HG02571 (cell line): ENCODE results near the gene PCDHB8.
"Not testable (repeated sequence)": the region's sequence is repeated elsewhere in the genome, so short reads cannot be mapped to it uniquely, and the experiment has no call there.

ENCODE experiments used
- ATAC-seq: cut with Tn5 transposase; IDR thresholded peaks from one replicate; pipeline ENCODE4 v1.9.1; 2021; ENCODE audit warnings: mild to moderate bottlenecking, moderate library complexity; ENCODE audit not compliant: unreplicated experiment

PCDHB8 gene

GRCh38 chr5:141184117-141184855, 6.7 kb downstream of the PCDHB8 start:
- ATAC-seq, result not testable (repeated sequence)

- ATAC-seq, result no peak
Observed at GRCh38 chr5:141186897-141187512, 9.4 kb downstream of the PCDHB8 start, which contains the start of gene PCDHB9. Gene PCDHB9 (plus strand): TSS chr5:141187161. CDS start chr5:141187319, 158 bp downstream.

GRCh38 chr5:141188682-141189081, 11.1 kb downstream of the PCDHB8 start:
- not testable (repeated sequence) for ATAC-seq

- ATAC-seq, result not testable (repeated sequence)
Observed at GRCh38 chr5:141189131-141189530, 11.5 kb downstream of the PCDHB8 start.

GRCh38 chr5:141192110-141192725, 14.6 kb downstream of the PCDHB8 start, which contains the start of gene PCDHB10:
Gene PCDHB10 (plus strand): TSS chr5:141192353. CDS start chr5:141192553, 200 bp downstream.
- ATAC-seq, result no peak

GRCh38 chr5:141194332-141194731, 16.7 kb downstream of the PCDHB8 start:
- ATAC-seq, result not testable (repeated sequence)

- ATAC-seq, result no peak
Observed at GRCh38 chr5:141196363-141196762, 18.8 kb downstream of the PCDHB8 start.

- ATAC-seq, result no peak
Observed at GRCh38 chr5:141199359-141200235, 22.0 kb downstream of the PCDHB8 start, which contains the start of gene PCDHB11. Gene PCDHB11 (plus strand): TSS chr5:141199627. CDS start chr5:141199775, 148 bp downstream.

- not testable (repeated sequence) for ATAC-seq
Observed at GRCh38 chr5:141201126-141201525, 23.5 kb downstream of the PCDHB8 start.

GRCh38 chr5:141201646-141202045, 24.1 kb downstream of the PCDHB8 start:
- not testable (repeated sequence) for ATAC-seq

- no peak for ATAC-seq
Observed at GRCh38 chr5:141208478-141208877, 30.9 kb downstream of the PCDHB8 start, which contains the start of gene PCDHB12. Gene PCDHB12 (plus strand): TSS chr5:141208719. CDS start chr5:141208908, 189 bp downstream.

- ATAC-seq, result not testable (repeated sequence)
Observed at GRCh38 chr5:141210281-141210680, 32.7 kb downstream of the PCDHB8 start.

- ATAC-seq, result not testable (repeated sequence)
Observed at GRCh38 chr5:141210849-141211248, 33.3 kb downstream of the PCDHB8 start.

GRCh38 chr5:141213656-141214339, 36.2 kb downstream of the PCDHB8 start, which contains the start of gene PCDHB13:
Gene PCDHB13 (plus strand): TSS chr5:141213919. CDS start chr5:141214124, 205 bp downstream.
- not testable (repeated sequence) for ATAC-seq

- ATAC-seq, result not testable (repeated sequence)
Observed at GRCh38 chr5:141214583-141214982, 37.0 kb downstream of the PCDHB8 start.

- ATAC-seq, result not testable (repeated sequence)
Observed at GRCh38 chr5:141215504-141215903, 37.9 kb downstream of the PCDHB8 start.

- not testable (repeated sequence) for ATAC-seq
Observed at GRCh38 chr5:141216035-141216434, 38.4 kb downstream of the PCDHB8 start.

- ATAC-seq, result no peak
Observed at GRCh38 chr5:141223112-141223783, 45.7 kb downstream of the PCDHB8 start, which contains the start of gene PCDHB14. Gene PCDHB14 (plus strand): TSS chr5:141223343. CDS start chr5:141223506, 163 bp downstream.

GRCh38 chr5:141224844-141225243, 47.3 kb downstream of the PCDHB8 start:
- ATAC-seq, result not testable (repeated sequence)
